Nephron progenitor cell (in vitro differentiated cells): ENCODE measurements around the gene CYP27A1.

Experiments used
- DNase-seq: peaks from one replicate; pipeline ENCODE4 v3.0.0; 2021
- H3K27ac Mint-ChIP-seq: 2 replicates; pipeline ENCODE4 v1.8.0; 2021; ENCODE audit warnings: mild to moderate bottlenecking, moderate library complexity, mixed read lengths
- H3K27me3 Mint-ChIP-seq: 2 replicates; pipeline ENCODE4 v1.8.0; 2021; ENCODE audit warnings: mild to moderate bottlenecking, low read depth, mixed read lengths; ENCODE audit not compliant: poor library complexity
- H3K36me3 Mint-ChIP-seq: 2 replicates; pipeline ENCODE4 v1.8.0; 2021; ENCODE audit warnings: low read depth, mixed read lengths
- H3K4me1 Mint-ChIP-seq: 2 replicates; pipeline ENCODE4 v1.8.0; 2021; ENCODE audit warnings: mixed read lengths
- H3K4me3 Mint-ChIP-seq: 2 replicates; pipeline ENCODE4 v1.8.0; 2021; ENCODE audit warnings: mild to moderate bottlenecking, moderate library complexity, mixed read lengths
- H3K9me3 Mint-ChIP-seq: 2 replicates; pipeline ENCODE4 v1.8.0; 2021; ENCODE audit warnings: mild to moderate bottlenecking, moderate library complexity, mixed read lengths
- CTCF ChIP-seq: fragments of 200-600 bp; sonication (generic); IDR thresholded peaks from 2 replicates; pipeline ENCODE4 v1.5.0; 2021; ENCODE audit warnings: antibody characterized with exemption

The CYP27A1 gene

GRCh38 chr2:218746960-218747359 lies 35.0 kb upstream of the CYP27A1 start:
- Mint-ChIP-seq H3K9me3 (no peaks in the 10 kb centered on the region), H3K27me3 (no peaks in the 10 kb centered on the region), H3K4me3 (no peak overlapping the region), H3K4me1 (no peaks in the 10 kb centered on the region), H3K27ac (no peak overlapping the region), H3K36me3 (peaks cover 76% of the 10 kb centered on the region)
- DNase-seq, result no peak
- no peak for TF ChIP-seq CTCF

GRCh38 chr2:218748741-218749441 lies 33.1 kb upstream of the CYP27A1 start:
- no peak for DNase-seq
- Mint-ChIP-seq H3K36me3 (peaks cover 80% of the 10 kb centered on the region), H3K4me3 (no peak overlapping the region), H3K4me1 (no peaks in the 10 kb centered on the region), H3K27me3 (no peaks in the 10 kb centered on the region), H3K9me3 (no peaks in the 10 kb centered on the region), H3K27ac (no peak overlapping the region)
- TF ChIP-seq CTCF, result no peak

DNA sequence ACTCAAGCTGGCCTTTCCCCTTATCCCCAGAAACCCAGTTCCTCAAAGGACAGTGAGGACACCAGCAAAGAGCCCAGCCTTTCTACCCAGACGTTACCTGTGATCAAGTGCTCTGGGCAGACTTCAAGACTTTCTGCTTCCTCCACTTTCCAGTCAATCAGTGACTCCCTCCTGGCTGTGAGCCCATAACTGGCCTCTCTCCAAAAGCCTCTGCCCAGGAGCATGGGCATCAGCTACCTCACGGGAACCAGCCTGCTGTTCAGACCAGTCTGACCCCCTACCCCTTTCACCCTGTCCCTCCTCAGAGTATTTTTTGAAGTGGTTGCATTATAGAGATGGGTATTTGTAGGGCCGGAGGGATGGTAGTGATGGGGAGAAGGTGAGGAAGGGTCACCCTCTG lies 27.7 kb upstream of the CYP27A1 start:
- Mint-ChIP-seq H3K9me3 (no peaks in the 10 kb centered on the region), H3K4me3 (no peak overlapping the region), H3K27ac (no peak overlapping the region), H3K27me3 (no peaks in the 10 kb centered on the region), H3K4me1 (no peaks in the 10 kb centered on the region), H3K36me3 (peaks cover 61% of the 10 kb centered on the region)
- no peak for TF ChIP-seq CTCF
- no peak for DNase-seq

DNA sequence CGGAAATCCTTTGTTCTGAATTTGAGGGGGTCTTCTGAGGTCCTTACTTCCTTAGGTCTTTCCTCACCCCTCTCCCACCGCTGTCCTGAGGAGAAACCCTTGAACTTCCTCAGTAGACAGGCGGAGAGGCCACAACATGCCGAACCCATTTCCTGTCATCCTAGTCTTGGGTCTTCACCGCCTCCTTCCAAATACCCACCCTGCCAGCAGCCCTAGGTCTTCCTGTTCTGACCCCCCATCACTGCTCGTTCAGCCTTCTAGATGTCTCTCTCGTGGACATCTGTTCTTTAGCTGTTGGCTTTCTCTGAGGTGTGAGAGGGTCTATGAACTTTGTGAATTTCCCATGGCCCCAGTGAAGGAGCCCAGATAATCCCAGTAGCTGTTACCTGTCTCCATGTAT lies 27.2 kb upstream of the CYP27A1 start:
- H3K4me1 Mint-ChIP-seq, result no peaks in the 10 kb centered on the region
- H3K27me3 Mint-ChIP-seq, result no peaks in the 10 kb centered on the region
- no peak for TF ChIP-seq CTCF
- DNase-seq, result no peak
- no peak overlapping the region for H3K4me3 Mint-ChIP-seq
- no peaks in the 10 kb centered on the region for H3K9me3 Mint-ChIP-seq
- H3K36me3 Mint-ChIP-seq, result peaks cover 61% of the 10 kb centered on the region
- H3K27ac Mint-ChIP-seq, result no peak overlapping the region

DNA sequence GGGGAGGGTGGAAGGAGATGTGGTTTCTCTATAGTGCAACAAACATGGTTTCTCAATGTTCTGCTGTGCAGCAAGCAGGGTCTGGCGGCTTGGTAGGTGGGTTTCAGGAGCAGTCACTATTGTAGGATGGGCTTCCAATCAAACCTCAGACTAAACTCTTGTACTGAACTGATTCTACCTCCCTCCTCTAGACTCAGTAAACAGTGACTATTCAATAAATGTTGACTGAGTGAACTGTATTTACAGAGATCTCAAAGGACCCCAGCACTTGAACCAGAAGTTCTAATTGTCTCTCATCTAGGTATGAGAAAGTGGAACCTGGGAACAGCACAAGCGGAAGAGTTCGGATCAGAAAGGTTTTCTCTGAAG lies 26.8 kb upstream of the CYP27A1 start:
- peaks cover 57% of the 10 kb centered on the region for H3K36me3 Mint-ChIP-seq
- DNase-seq, result no peak
- no peaks in the 10 kb centered on the region for H3K27me3 Mint-ChIP-seq
- H3K4me3 Mint-ChIP-seq, result no peak overlapping the region
- H3K4me1 Mint-ChIP-seq, result no peaks in the 10 kb centered on the region
- no peak for TF ChIP-seq CTCF
- no peaks in the 10 kb centered on the region for H3K9me3 Mint-ChIP-seq
- H3K27ac Mint-ChIP-seq, result no peak overlapping the region

DNA sequence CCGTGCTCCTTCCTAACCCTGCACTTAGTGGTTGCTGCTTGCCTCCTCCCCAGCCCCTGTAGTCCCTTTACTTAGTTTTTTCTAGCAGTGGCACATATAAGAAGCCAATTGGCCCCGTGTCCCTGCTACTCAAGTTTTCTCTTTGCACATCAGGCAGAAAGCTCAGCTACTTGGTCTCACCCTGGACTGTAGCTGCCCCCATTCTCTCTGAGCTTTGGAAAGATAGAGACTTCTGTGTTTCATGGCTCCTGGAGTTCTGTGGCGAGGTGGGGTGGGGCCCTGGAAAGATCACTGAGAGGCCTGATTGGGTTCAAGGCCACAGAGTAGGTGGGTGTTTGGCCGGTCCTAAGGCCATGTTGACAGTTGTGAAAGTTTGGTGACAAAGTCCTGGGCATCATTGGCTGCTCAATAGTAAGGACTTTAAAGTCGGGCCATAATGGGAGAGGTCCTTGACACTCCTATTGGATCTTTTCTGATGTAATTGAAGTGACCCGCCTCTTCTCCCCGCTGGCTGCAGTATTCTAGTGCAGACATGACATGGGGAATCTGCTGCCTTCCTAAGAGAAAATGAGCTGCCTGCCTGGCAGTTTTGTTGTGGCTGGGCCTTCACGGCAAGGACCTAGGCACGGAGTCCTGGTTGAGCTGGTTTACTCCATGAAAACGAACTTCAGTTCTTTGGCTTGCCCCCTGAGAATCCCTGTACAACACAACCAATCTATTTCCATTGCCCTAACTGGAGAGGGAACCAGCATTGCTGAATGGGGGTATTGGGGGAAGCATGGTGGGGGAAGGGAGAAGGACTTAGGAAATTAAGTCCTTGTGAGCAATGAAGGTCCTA lies 26.2 kb upstream of the CYP27A1 start:
- Mint-ChIP-seq H3K36me3 (peaks cover 51% of the 10 kb centered on the region), H3K4me1 (no peaks in the 10 kb centered on the region), H3K27me3 (no peaks in the 10 kb centered on the region), H3K9me3 (no peaks in the 10 kb centered on the region), H3K4me3 (no peak overlapping the region), H3K27ac (no peak overlapping the region)
- no peak for DNase-seq
- TF ChIP-seq CTCF, result no peak
